SK-N-SH (cell line): ENCODE data around the gene TRPM3. TPM values are rescaled to one million over a fixed set of nuclear protein-coding genes. Genes with fewer than 3 reads are reported as not detected.

Source experiments
- CTCF ChIA-PET: fragments of 300-600, 350-600 bp; formaldehyde crosslinking; extraction: SDS; loops from one replicate; lab custom pipeline; 2021; lab: Yijun Ruan, JAX
- POLR2A ChIA-PET: fragments of 350-600 bp; sonication (Branson Sonifier 250); formaldehyde crosslinking; extraction: SDS; loops from one replicate; lab custom pipeline; 2020; ENCODE audit warnings: antibody characterized with exemption, inconsistent platforms; lab: Yijun Ruan, JAX
- DNase-seq: peaks from one replicate; pipeline ENCODE4 v3.0.0; 2012
- H2AFZ ChIP-seq: fragments of 200-600 bp; sonication (generic); 2 replicates; pipeline ENCODE4 v1.8.1; 2016; ENCODE audit warnings: antibody characterized with exemption, mild to moderate bottlenecking, low read depth
- H3F3A ChIP-seq: fragments of 200-600 bp; sonication (generic); replicated peaks from 2 replicates; pipeline ENCODE3; 2016; ENCODE audit warnings: antibody characterized with exemption, mild to moderate bottlenecking; ENCODE audit not compliant: insufficient read depth
- H3K27ac ChIP-seq, 2 experiments: fragments of 200-500 bp in 1 of 2; fragments of 200-600 bp in 1 of 2; sonication (Bioruptor generic) in 1 of 2; sonication (generic), shearing (Covaris generic) in 1 of 2; 2 replicates each; pipeline versions ENCODE4 v1.5.1 to v1.6.1; 2014 to 2016; ENCODE audit warnings: low read depth in 2 of 2, inconsistent platforms in 1 of 2, low read length in 1 of 2, mild to moderate bottlenecking in 1 of 2, mixed read lengths in 1 of 2
- H3K27me3 ChIP-seq: fragments of 200-600 bp; sonication (generic), shearing (Covaris generic); 2 replicates; pipeline ENCODE4 v1.6.1; 2016; ENCODE audit warnings: mixed run types; ENCODE audit not compliant: insufficient read depth
- H3K36me3 ChIP-seq, 2 experiments: fragments of 200-500 bp in 1 of 2; fragments of 200-600 bp in 1 of 2; sonication (Bioruptor generic) in 1 of 2; sonication (generic) in 1 of 2; replicated peaks in 1 of 2; 2 replicates each; pipeline versions ENCODE3 to v1.5.1; 2014 to 2016; ENCODE audit warnings: low read length in 1 of 2, mild to moderate bottlenecking in 1 of 2; ENCODE audit not compliant: insufficient read depth in 2 of 2, control insufficient read depth in 1 of 2
- H3K4me1 ChIP-seq, 2 experiments: fragments of 200-500 bp in 1 of 2; fragments of 200-600 bp in 1 of 2; sonication (Bioruptor generic) in 1 of 2; sonication (generic), shearing (Covaris generic) in 1 of 2; 2 replicates each; pipeline versions ENCODE4 v1.5.1 to v1.6.1; 2014 to 2016; ENCODE audit warnings: low read depth in 1 of 2, low read length in 1 of 2, mixed run types in 1 of 2; ENCODE audit not compliant: insufficient read depth in 2 of 2, control insufficient read depth in 1 of 2
- H3K4me2 ChIP-seq: fragments of 200-600 bp; sonication (generic), shearing (Covaris generic); 2 replicates; pipeline ENCODE4 v1.6.1; 2017; ENCODE audit warnings: mixed run types
- H3K4me3 ChIP-seq, 2 experiments: fragments of 200-500 bp in 1 of 2; fragments of 200-600 bp in 1 of 2; sonication (Bioruptor generic) in 1 of 2; sonication (generic), shearing (Covaris generic) in 1 of 2; 2 replicates each; pipeline versions ENCODE4 v1.5.1 to v1.8.1; 2014 to 2016; ENCODE audit warnings: low read depth in 2 of 2, inconsistent platforms in 1 of 2, low read length in 1 of 2, mild to moderate bottlenecking in 1 of 2, mixed read lengths in 1 of 2, moderate library complexity in 1 of 2
- H3K79me2 ChIP-seq: fragments of 200-600 bp; sonication (generic); 2 replicates; pipeline ENCODE4 v1.8.1; 2017; ENCODE audit warnings: mild to moderate bottlenecking; ENCODE audit not compliant: insufficient read depth
- H3K9ac ChIP-seq: fragments of 200-600 bp; sonication (generic); 2 replicates; pipeline ENCODE4 v1.6.1; 2017; ENCODE audit warnings: mixed run types
- H3K9me2 ChIP-seq: fragments of 200-600 bp; sonication (generic); 2 replicates; pipeline ENCODE4 v1.6.1; 2017; ENCODE audit warnings: mixed run types
- H3K9me3 ChIP-seq: fragments of 200-600 bp; sonication (generic); 2 replicates; pipeline ENCODE4 v1.6.1; 2017; ENCODE audit warnings: mixed run types, mild to moderate bottlenecking, moderate library complexity
- H4K20me1 ChIP-seq: fragments of 200-600 bp; sonication (generic); 2 replicates; pipeline ENCODE4 v1.6.1; 2017; ENCODE audit warnings: mild to moderate bottlenecking, mixed run types; ENCODE audit not compliant: insufficient read depth
- ELF1 ChIP-seq: IDR thresholded peaks from 2 replicates; pipeline ENCODE4 v1.4.0; 2012
- FOSL2 ChIP-seq: IDR thresholded peaks from 2 replicates; pipeline ENCODE4 v1.4.0; 2012; ENCODE audit warnings: low read depth, mild to moderate bottlenecking, moderate library complexity, borderline replicate concordance
- GABPA ChIP-seq: IDR thresholded peaks from 2 replicates; pipeline ENCODE4 v1.4.0; 2012; ENCODE audit warnings: low read depth, mild to moderate bottlenecking
- GATA2 ChIP-seq: sonication (generic); formaldehyde crosslinking; IDR thresholded peaks from 2 replicates; pipeline ENCODE4 v1.5.0; 2020; ENCODE audit warnings: mild to moderate bottlenecking, missing genetic modification reagents
- MAX ChIP-seq: IDR thresholded peaks from 2 replicates; pipeline ENCODE4 v1.4.0; 2012; ENCODE audit warnings: low read depth
- PBX3 ChIP-seq: IDR thresholded peaks from 2 replicates; pipeline ENCODE4; 2012
- POLR2AphosphoS5 ChIP-seq: IDR thresholded peaks from 2 replicates; pipeline ENCODE4 v1.6.1; 2012; ENCODE audit warnings: low read depth, low read length
- REST ChIP-seq: IDR thresholded peaks from 2 replicates; pipeline ENCODE4 v1.6.1; 2012; ENCODE audit warnings: mild to moderate bottlenecking, low read depth, low read length, moderate library complexity
- RXRA ChIP-seq: IDR thresholded peaks from 2 replicates; pipeline ENCODE4 v1.4.0; 2012; ENCODE audit warnings: low read depth, mild to moderate bottlenecking, borderline replicate concordance
- TEAD4 ChIP-seq: IDR thresholded peaks from 2 replicates; pipeline ENCODE4 v1.4.0; 2012; ENCODE audit warnings: mild to moderate bottlenecking, borderline replicate concordance; ENCODE audit not compliant: insufficient read depth
- USF1 ChIP-seq: IDR thresholded peaks from 2 replicates; pipeline ENCODE4 v1.4.0; 2012; ENCODE audit warnings: low read depth, borderline replicate concordance
- USF2 ChIP-seq: fragments of 150-350 bp; IDR thresholded peaks from 2 replicates; pipeline ENCODE4 v1.6.1; 2017; ENCODE audit warnings: antibody characterized with exemption, low read length, low read depth, borderline replicate concordance
- WGBS: methylation state at CpG from one replicate; pipeline ENCODE4 v1.1.6; 2017; ENCODE audit warnings: low lambda C conversion rate; 5-methylcytosine and 5-hydroxymethylcytosine counted together
- polyA plus RNA-seq, 3 experiments: library from polyadenylated mRNA; depleted of rRNA; stranded (reverse); fragments of >200 nt; gene quantifications; 2 replicates each; pipeline ENCODE4 v1.2.3, GENCODE V29; 2012

The TRPM3 gene
- polyA plus RNA-seq, 1 of the 3 experiments (the other 2 are of a cell fraction) = not detected

GRCh38 chr9:70948744-70949143 lies 172.7 kb downstream of the TRPM3 start (continued):
- no peak for TF ChIP-seq REST
- TF ChIP-seq GABPA = no peak
- TF ChIP-seq ELF1 = no peak
- no peak for TF ChIP-seq MAX
- TF ChIP-seq USF2 = no peak
- no peak for TF ChIP-seq GATA2
- no peak for TF ChIP-seq PBX3
- no peak for TF ChIP-seq FOSL2
- TF ChIP-seq USF1 = no peak
- TF ChIP-seq, all 33 proteins: peak for 0

- Histone ChIP-seq H2AFZ (peak overlapping the region; percentile 30; the same call in 1 of the 2 replicates), H4K20me1 (no peaks in the 10 kb centered on the region), H3K9me2 (no peaks in the 10 kb centered on the region), H3K27me3 (peaks cover 16% of the 10 kb centered on the region), H3K4me1 (peaks cover 0 to 5% of the 10 kb centered on the region in 2 experiments; a peak in 1 of 4 replicates), H3F3A (no peaks in the 10 kb centered on the region), H3K27ac (no peak overlapping the region), H3K36me3 (no peaks in the 10 kb centered on the region), H3K4me3 (no peak overlapping the region), H3K79me2 (no peaks in the 10 kb centered on the region), H3K4me2 (peak overlapping the region; percentile 54; the same call in 1 of the 2 replicates), H3K9ac (no peak overlapping the region), H3K9me3 (no peaks in the 10 kb centered on the region)
- no peak for DNase-seq
- ChIA-PET CTCF (interaction anchor here (1.0 to 1.1 kb wide), 2 partner anchors 25 to 307 kb away, joined by 3 to 4 read pairs; no protein-coding TSS in a partner anchor), POLR2A (no interaction called here)
- WGBS = 6% methylated on average over 2 of the region's 2 CpGs
- TF ChIP-seq RXRA = no peak
- TF ChIP-seq POLR2AphosphoS5 = no peak
- no peak for TF ChIP-seq TEAD4
Measured at GRCh38 chr9:70947511-70947910, 173.9 kb downstream of the TRPM3 start.
